NCI-H2227 treated with DMSO at 0.1 percent for 48 hours (cell line): Measurements from ENCODE around the gene CHRNA4.
"Not testable (repeated sequence)": the region's sequence is repeated elsewhere in the genome, so short reads cannot be mapped to it uniquely, and the experiment has no call there.

ENCODE experiments used
- DNase-seq: peaks from one replicate; lab custom pipeline; 2025; lab: John Stamatoyannopoulos, UW

The CHRNA4 gene

DNA sequence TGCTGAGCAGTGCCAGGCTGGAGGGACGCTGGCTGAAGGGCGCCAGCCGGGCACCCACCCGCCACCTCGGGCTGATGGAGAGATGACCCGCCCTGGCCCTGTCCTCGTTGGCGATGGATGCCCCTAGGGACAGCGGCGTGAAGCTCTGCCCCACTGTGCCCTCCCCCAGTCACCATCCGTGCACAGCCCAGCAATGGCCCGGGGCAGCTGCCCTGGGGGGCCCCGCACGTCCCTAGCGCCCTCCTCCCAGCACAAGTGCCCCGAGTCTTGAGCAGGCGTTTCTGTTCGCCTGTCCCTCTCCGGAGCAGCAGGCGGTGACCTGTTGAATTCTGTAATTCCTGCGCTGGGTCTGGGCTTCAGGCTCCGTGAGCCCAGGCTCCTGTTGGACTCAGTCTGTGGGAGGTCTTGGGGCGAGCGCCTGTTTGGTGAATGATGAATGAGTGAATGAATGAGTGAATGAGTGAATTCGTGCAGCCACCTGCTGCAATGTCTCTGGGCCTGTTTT, 36.8 kb upstream of the CHRNA4 start:
- no peak for DNase-seq

DNA sequence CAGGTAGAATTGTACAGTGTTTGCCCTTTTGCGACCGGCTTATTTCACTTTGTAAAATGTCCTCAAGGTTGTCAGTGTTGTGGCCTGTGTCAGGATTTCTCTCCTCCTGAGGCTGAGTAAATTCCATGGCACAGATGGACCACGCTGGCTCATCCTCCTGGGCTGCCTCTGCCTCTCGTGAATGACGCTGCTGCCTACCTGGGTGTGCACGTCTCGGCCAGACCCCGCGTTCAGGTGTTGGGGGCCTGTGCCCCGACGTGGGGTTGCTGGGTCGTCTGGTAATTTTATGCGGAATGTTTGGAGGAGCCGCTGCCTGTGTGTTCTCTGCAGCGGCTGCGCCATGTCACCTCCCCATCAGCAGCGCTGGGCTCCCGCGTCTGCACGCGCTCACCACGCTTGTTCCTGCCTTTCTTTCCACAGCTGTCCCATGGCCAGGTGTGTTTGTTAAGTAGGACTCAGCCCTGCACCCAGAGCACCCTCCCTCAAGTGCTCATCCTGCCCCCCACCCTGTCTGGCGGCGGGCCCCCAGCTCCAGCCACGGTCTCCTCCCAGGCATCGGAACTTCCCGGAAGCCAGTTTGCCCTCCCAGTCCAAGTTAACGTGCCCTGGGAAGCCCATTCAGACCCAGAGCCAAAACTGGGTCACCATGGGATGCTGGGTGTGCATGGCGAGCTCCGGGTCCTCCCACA, 36.1 kb upstream of the CHRNA4 start:
- no peak for DNase-seq

DNA sequence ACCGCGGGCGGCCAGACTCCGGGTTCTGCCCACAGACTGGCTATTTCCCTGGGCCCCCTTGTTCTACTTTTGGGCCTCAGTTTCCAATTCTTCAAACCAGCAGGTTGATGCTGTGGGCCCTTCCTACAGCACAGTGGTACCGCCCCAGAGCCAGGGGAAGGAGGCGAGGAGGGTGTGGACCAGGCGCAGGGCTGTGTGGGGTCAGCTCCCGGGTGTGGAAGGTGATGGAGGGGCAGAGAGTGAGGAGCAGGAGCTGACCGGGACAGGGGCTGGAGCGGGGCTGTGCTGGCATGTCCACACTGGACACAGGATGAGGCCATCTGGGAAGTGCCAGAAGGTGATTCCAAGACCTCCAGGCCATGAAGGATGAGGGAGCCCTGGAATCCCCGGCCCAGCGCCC, 35.2 kb upstream of the CHRNA4 start:
- no peak for DNase-seq

GRCh38 chr20:63395723-63396122, 34.6 kb upstream of the CHRNA4 start:
- no peak for DNase-seq

DNA sequence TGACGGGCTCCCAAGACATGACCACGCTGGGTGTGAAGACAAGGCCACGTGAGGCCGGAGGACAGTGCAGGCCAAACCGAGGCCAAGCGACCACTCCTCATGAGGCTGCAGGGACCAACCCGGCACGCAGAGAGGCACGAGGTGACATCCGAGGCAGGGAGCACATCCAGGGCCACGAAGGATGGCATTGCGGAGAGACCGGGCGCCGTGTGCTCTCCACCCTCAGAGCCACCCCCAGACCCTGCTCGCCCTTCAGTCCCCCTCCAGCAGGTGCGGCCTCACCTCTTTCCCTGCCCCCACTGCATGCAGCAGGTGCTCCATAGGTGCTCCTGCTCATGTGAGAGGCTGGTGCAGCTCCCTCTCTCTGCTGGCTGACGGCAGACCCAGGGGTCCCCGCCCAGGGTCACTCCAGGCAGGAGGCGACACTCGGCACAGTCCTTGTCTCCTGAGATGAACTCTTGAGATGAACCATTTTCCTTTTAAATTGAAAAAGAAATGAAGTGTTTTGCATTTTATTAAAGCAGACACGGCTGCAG, 33.8 kb upstream of the CHRNA4 start:
- no peak for DNase-seq

- DNase-seq = no peak
Measured at GRCh38 chr20:63394069-63394919, 33.1 kb upstream of the CHRNA4 start.

GRCh38 chr20:63393566-63393965, 32.4 kb upstream of the CHRNA4 start:
- no peak for DNase-seq

GRCh38 chr20:63392465-63393365, 31.6 kb upstream of the CHRNA4 start:
- no peak for DNase-seq

DNA sequence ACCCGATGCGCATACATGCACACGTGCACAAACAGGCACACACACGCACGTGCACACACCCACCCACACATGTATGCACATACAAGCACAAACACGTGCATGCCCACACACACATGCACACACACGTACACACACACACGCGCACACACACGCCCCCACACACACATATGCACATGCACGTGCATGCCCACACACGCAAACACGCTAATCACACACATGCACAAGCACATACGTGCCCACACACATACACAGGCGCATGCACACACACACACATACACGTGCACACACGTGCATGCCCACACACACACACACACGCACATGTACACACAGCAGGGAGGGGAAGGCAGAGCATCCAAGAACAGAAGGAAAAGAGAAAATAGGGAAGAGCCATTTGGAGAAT, 26.8 kb upstream of the CHRNA4 start:
- DNase-seq = no peak

DNA sequence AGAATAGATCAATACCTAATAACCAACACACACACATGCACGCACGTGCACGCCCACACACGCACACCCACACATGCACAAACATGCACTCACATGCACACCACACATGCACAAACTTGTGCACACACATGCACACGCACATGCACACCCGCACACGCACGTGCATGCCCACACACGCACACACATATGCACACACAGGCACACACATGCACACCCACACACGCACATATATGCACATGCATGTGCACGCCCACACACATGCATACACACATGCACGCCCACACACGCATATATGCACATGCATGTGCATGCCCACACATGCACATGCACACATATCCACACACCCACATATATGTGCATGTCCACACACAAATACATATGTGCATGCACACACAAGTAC, 26.2 kb upstream of the CHRNA4 start:
- no peak for DNase-seq

DNA sequence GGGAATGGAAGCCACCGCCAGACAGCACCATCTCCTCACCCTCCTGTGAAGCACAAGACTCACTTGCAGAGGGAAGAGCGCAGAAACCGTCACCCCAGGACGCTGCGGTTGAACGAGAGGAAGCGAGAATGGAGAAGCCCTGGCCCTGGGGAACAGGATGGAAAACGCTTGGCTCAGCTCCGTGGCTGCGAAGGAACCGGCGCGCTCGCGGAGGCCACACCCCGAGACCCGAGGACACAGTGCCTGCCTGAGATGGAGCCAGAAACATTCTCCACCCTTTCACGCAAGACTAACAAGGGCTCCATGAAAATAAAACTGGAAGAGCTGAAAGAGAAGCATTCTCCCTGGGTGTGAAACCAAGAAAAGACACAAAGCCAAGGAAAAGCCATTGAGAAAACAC, 25.3 kb upstream of the CHRNA4 start:
- no peak for DNase-seq

GRCh38 chr20:63385819-63386218, 24.7 kb upstream of the CHRNA4 start:
- DNase-seq = no peak

- no peak for DNase-seq
Measured at GRCh38 chr20:63384336-63384735, 23.2 kb upstream of the CHRNA4 start.

DNA sequence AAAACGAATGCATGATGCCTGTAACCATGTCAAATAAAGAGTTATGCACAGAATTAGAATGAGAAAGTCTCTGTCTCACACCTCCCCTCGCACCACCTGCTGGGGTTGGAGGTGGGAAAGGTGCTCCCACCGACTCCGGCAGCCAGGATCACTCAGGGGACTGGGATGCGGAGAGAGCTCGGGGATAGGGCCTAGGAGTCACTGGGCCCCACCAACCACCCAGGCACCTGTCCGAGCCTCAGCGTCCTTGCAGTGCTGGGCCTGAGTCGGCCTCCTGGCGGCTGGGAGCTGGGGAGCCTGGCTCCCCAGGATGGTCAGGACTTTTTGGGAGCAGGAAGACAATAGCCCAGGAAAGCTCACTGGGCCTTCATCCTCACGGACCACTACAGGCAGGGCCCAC, 22.4 kb upstream of the CHRNA4 start:
- DNase-seq = no peak

- no peak for DNase-seq
Measured at GRCh38 chr20:63382551-63383300, 21.6 kb upstream of the CHRNA4 start.

DNA sequence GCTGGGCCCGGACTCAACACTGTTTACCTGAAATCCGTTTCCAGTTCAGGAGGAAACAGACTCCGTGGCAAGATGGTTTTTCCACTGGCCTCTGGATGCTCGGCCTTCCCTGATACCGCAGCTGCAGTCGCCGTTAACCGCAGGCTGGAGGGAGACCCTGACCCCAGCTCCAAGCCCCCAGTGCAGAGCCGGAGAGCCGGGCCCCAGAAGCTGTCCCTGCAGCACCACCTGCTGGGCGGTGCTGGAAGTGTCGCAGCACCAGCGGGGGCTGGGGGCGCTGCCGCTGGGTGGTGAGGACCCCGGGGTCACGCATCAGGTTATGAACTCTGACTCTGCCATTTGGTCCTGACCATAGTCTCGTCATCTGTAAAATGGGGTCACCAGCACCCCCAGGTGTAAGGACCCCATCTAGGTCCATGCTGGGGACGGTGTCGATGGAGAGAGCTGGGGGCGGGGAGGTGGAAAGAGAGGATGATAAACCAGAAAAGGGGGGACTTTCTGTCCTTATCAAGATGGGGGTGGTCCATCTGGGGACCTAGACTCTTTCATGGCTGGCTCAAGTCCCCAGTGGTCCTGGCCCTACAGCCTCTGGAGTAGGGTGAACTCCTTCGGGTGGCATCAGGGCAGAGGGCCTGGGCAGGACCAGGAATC, 20.8 kb upstream of the CHRNA4 start:
- DNase-seq = peak; percentile 20

GRCh38 chr20:63380346-63380870, 19.3 kb upstream of the CHRNA4 start:
- DNase-seq = no peak

DNA sequence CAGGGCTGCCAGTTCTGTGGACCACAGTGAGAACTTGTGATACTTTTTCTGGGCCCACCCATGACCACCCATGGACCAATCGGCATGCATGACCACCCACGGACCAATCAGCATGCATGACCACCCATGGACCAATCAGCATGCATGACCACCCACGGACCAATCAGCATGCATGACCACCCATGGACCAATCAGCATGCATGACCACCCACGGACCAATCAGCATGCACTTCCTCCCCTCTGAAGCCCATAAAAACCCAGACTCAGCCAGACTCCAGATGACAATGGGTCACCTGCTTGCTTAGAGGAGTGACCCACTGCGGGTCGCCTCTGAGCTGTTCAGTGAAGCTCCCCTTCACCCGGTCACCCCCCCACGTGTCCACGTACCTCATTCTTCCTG, 18.7 kb upstream of the CHRNA4 start:
- not testable (repeated sequence) for DNase-seq

- no peak for DNase-seq
Measured at GRCh38 chr20:63379296-63379695, 18.1 kb upstream of the CHRNA4 start.

DNA sequence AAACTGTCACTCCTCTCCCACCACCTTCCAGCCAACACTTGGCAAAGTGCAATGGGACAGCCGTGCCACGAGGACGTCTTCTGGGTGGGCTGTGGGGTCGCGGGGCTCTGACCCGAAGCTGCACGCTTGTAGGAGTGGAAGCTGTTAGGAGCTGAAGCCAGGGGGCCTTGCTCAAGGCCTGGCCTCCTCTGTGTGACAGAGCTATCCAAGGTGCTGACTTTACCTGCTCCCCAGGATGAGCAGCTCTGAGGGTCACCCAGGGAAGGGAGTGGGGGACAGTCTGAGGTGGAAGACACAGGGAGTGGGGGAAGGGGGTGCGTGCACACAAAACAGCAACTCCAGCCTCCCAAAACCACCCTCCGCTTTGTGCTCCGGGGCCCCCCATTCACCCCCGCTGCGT, 17.5 kb upstream of the CHRNA4 start:
- DNase-seq = no peak
